Measurements from ENCODE around the gene USO1.

DNA sequence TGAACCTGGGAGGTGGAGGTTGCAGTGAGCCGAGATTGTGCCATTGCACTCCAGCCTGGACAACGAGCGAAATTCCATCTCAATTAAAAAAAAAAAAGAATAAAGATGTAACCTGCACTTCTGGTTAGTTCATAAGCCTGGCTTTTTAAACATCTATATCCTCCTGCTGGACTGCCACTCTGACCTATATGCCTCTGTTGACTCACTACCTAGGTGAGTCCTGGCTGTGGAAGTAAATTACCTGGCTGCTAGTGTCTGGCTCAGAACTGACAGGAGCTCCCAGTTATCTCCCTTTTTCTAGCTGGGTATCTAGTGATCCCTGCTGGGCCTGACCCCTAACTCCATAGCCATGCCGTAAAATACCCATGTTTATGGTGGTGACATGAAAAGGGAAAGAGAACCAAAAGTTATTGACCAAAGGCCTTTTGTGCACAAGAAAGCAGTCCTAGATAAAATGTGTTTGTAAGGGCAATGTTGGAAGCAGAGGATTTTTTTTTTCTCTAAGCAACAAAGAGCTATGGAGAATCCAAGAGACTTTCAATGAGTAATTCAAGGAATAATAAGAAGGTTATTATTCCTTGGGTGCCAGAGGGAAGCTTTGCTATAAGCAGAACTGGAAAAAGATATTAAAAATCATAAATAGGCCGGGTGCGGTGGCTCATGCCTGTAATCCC is 40.8 kb upstream of the USO1 start:
- TF ChIP-seq, protein P1, sequence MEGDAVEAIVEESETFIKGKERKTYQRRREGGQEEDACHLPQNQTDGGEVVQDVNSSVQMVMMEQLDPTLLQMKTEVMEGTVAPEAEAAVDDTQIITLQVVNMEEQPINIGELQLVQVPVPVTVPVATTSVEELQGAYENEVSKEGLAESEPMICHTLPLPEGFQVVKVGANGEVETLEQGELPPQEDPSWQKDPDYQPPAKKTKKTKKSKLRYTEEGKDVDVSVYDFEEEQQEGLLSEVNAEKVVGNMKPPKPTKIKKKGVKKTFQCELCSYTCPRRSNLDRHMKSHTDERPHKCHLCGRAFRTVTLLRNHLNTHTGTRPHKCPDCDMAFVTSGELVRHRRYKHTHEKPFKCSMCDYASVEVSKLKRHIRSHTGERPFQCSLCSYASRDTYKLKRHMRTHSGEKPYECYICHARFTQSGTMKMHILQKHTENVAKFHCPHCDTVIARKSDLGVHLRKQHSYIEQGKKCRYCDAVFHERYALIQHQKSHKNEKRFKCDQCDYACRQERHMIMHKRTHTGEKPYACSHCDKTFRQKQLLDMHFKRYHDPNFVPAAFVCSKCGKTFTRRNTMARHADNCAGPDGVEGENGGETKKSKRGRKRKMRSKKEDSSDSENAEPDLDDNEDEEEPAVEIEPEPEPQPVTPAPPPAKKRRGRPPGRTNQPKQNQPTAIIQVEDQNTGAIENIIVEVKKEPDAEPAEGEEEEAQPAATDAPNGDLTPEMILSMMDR (IDR thresholded peaks at IDR 0.05; ENCODE audit: borderline replicate concordance, extremely low read depth, low read length, poor library complexity, severe bottlenecking): no peak
- TF ChIP-seq EZH2 (IDR thresholded peaks at IDR 0.05; ENCODE audit: borderline replicate concordance, low read depth, low read length, severe bottlenecking): no peak
